Activated CD8-positive, alpha-beta T cell treated with anti-CD3 and anti-CD28 coated beads, Interleukin-2, amount 10 ng/mL, durations not matched to agents 7 days and 5 days (primary cell): ENCODE data around the gene TUBB3. TPM values are rescaled to one million over a fixed set of nuclear protein-coding genes. Genes with fewer than 3 reads are reported as not detected.
"Not testable (repeated sequence)": the region's sequence is repeated elsewhere in the genome, so short reads cannot be mapped to it uniquely, and the experiment has no call there.

Experiments used
- ATAC-seq: fragments of 150-1000 bp; cut with Tn5 transposase; one replicate; pipeline ENCODE4 v1.10.0; 2021; ENCODE audit warnings: moderate library complexity
- CTCF ChIA-PET: fragments of 350-600 bp; sonication (Branson Sonifier 250); formaldehyde crosslinking; loops from one replicate; lab custom pipeline; 2021; ENCODE audit warnings: antibody characterized with exemption; lab: Charles Lee
- POLR2A ChIA-PET: fragments of 350-600 bp; sonication (Branson Sonifier 250); formaldehyde crosslinking; loops from one replicate; lab custom pipeline; 2021; ENCODE audit warnings: antibody characterized with exemption; lab: Charles Lee
- DNase-seq: peaks from one replicate; pipeline ENCODE4 v3.0.0-alpha.2; 2020
- H3K27ac Mint-ChIP-seq: one replicate; pipeline ENCODE4 v1.8.0; 2021; ENCODE audit warnings: mild to moderate bottlenecking, mixed read lengths
- H3K27me3 Mint-ChIP-seq: one replicate; pipeline ENCODE4 v1.8.0; 2021; ENCODE audit warnings: low read depth, mixed read lengths
- H3K36me3 Mint-ChIP-seq: one replicate; pipeline ENCODE4 v1.8.0; 2021; ENCODE audit warnings: low read depth, mixed read lengths
- H3K4me1 Mint-ChIP-seq: one replicate; pipeline ENCODE4 v1.8.0; 2021; ENCODE audit warnings: low read depth, mixed read lengths
- H3K4me3 Mint-ChIP-seq: one replicate; pipeline ENCODE4 v1.8.0; 2021; ENCODE audit warnings: mild to moderate bottlenecking, mixed read lengths
- H3K9me3 Mint-ChIP-seq: one replicate; pipeline ENCODE4 v1.8.0; 2022; ENCODE audit warnings: mixed read lengths; ENCODE audit not compliant: insufficient read depth
- total RNA-seq, 2 experiments: library from RNA; stranded (reverse); gene quantifications; one replicate each; pipeline ENCODE4 v1.2.3, GENCODE V29; 2021

TUBB3 gene
- total RNA-seq, 2 experiments from 2014 or later: 1.1 to 1.3 TPM

- H3K27ac Mint-ChIP-seq: no peak overlapping the region
- POLR2A ChIA-PET: interaction anchor here (0.5 to 1.8 kb wide), 4 partner anchors 36 to 52 kb away, joined by 3 to 5 read pairs (median 4); partner anchors contain the start of gene TCF25
- no peak overlapping the region for H3K4me3 Mint-ChIP-seq
- H3K4me1 Mint-ChIP-seq: peaks cover 54% of the 10 kb centered on the region
- H3K27me3 Mint-ChIP-seq: peaks cover 42% of the 10 kb centered on the region
- ATAC-seq (no peak), DNase-seq (no peak)
- CTCF ChIA-PET: interaction anchor here (1.1 to 1.9 kb wide), 2 partner anchors 11 kb away, joined by 4 to 9 read pairs; no protein-coding TSS in a partner anchor
- H3K9me3 Mint-ChIP-seq: no peaks in the 10 kb centered on the region
- H3K36me3 Mint-ChIP-seq: no peaks in the 10 kb centered on the region
Measured at GRCh38 chr16:89921131-89921701, 1.9 kb upstream of the TUBB3 start.

- H3K36me3 Mint-ChIP-seq: no peaks in the 10 kb centered on the region
- ATAC-seq: no peak
- ChIA-PET CTCF (interaction anchor here (1.9 kb wide), 1 partner anchor 12 kb away, joined by 9 read pairs; no protein-coding TSS in a partner anchor), POLR2A (interaction anchor here (0.5 to 1.8 kb wide), 4 partner anchors 37 to 51 kb away, joined by 3 to 5 read pairs (median 4); partner anchors contain the start of gene TCF25)
- H3K4me3 Mint-ChIP-seq: peak overlapping the region; percentile 57
- no peaks in the 10 kb centered on the region for H3K9me3 Mint-ChIP-seq
- H3K4me1 Mint-ChIP-seq: peaks cover 57% of the 10 kb centered on the region
- DNase-seq: peak; percentile 47
- H3K27me3 Mint-ChIP-seq: peaks cover 42% of the 10 kb centered on the region
- peak overlapping the region; percentile 4 for H3K27ac Mint-ChIP-seq
Measured at GRCh38 chr16:89921702-89922476, 1.3 kb upstream of the TUBB3 start.

GRCh38 chr16:89922477-89922883 lies 662 bp upstream of the TUBB3 start:
- Mint-ChIP-seq H3K36me3 (no peaks in the 10 kb centered on the region), H3K27ac (no peak overlapping the region), H3K4me3 (peak overlapping the region; percentile 57), H3K4me1 (peaks cover 51% of the 10 kb centered on the region), H3K9me3 (no peaks in the 10 kb centered on the region), H3K27me3 (peaks cover 42% of the 10 kb centered on the region)
- no peak for ATAC-seq
- peak; percentile 61 for DNase-seq
- ChIA-PET POLR2A (interaction anchor here (1.6 to 1.8 kb wide), 2 partner anchors 49 to 50 kb away, joined by 5 read pairs; partner anchors contain the start of gene TCF25), CTCF (interaction anchor here (1.9 kb wide), 1 partner anchor 12 kb away, joined by 9 read pairs; no protein-coding TSS in a partner anchor)

DNA sequence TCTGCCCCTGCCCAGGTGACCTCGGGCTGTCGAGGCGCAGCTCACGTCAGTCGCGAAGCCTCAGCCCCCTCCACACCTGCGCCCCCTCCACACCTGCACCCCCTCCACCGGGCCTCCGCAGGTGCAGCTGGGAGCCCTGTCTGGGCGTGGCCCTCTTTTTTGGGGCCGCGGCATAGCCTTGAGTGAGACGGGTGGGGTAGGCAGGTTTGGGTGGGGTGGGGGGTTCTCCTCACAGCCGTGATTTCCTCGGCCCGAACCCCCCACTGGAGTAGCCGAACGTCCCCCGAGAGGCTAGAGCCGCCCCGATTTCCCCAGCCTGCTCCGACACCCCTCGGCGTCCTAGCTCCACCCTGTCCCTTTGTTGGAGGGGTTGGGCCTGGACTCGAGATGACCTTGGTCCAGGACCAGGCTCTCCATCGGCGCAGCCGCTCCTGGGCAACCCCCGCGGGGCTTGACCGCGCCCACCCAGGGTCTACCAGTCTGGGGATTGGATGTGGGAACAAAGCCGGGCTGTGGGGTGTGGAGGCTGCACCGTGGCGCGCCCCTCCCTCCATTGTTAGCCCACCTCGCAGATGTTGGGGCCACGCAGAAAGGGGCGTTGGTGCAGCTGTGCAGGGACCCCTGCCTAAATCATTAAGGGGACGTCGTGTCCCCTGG lies 626 bp downstream of the TUBB3 start:
- H3K27ac Mint-ChIP-seq: no peak overlapping the region
- peaks cover 41% of the 10 kb centered on the region for H3K4me1 Mint-ChIP-seq
- CTCF ChIA-PET: no interaction called here
- peaks cover 39% of the 10 kb centered on the region for H3K27me3 Mint-ChIP-seq
- H3K4me3 Mint-ChIP-seq: no peak overlapping the region
- no peaks in the 10 kb centered on the region for H3K36me3 Mint-ChIP-seq
- H3K9me3 Mint-ChIP-seq: no peaks in the 10 kb centered on the region
- ATAC-seq (no peak), DNase-seq (no peak)
- POLR2A ChIA-PET: interaction anchor here (0.8 kb wide), 1 partner anchor 50 kb away, joined by 3 read pairs; the partner anchor contains the start of gene TCF25

- Mint-ChIP-seq H3K27me3 (peaks cover 34% of the 10 kb centered on the region), H3K36me3 (no peaks in the 10 kb centered on the region), H3K4me1 (peaks cover 38% of the 10 kb centered on the region), H3K4me3 (peak overlapping the region; percentile 18), H3K9me3 (no peaks in the 10 kb centered on the region), H3K27ac (no peak overlapping the region)
- DNase-seq (peak; percentile 64), ATAC-seq (no peak)
- CTCF ChIA-PET: no interaction called here
- POLR2A ChIA-PET: interaction anchor here (1.1 kb wide), 1 partner anchor 48 kb away, joined by 3 read pairs; no protein-coding TSS in a partner anchor
Measured at GRCh38 chr16:89924297-89924924, 1.3 kb downstream of the TUBB3 start.

- POLR2A ChIA-PET: interaction anchor here (1.1 kb wide), 1 partner anchor 48 kb away, joined by 3 read pairs; no protein-coding TSS in a partner anchor
- no peak for ATAC-seq
- no peak overlapping the region for H3K4me3 Mint-ChIP-seq
Measured at GRCh38 chr16:89924925-89925307, 1.8 kb downstream of the TUBB3 start.

DNA sequence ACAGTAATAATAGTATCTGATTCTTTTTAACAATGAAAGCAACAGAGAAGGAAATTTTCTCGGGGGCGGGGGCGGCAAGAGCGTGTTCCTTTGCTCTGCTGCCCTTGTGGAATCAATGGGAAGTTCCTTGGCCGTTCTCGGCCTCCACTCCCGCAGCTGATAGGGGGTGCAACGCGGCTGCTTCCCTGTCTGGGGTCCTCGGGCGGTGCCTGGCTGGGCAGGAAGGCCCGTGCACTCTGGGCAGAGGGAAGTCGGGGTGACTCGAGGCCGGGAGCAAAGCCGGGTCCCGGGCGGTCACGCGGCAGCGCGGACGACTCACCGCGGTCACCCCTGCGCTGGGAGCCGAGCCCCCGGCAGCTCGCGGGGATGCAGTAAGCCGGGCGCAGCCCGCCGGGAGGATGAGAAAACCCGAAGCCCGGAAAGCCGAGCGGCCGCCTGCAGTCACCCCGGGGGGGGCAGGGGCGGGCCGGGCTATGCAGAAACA lies 2.5 kb downstream of the TUBB3 start:
- no peak overlapping the region for H3K27ac Mint-ChIP-seq
- H3K36me3 Mint-ChIP-seq: no peaks in the 10 kb centered on the region
- CTCF ChIA-PET: no interaction called here
- DNase-seq (no peak), ATAC-seq (no peak)
- H3K4me1 Mint-ChIP-seq: peaks cover 30% of the 10 kb centered on the region
- peak overlapping the region; percentile 28 for H3K4me3 Mint-ChIP-seq
- POLR2A ChIA-PET: interaction anchor here (1.1 kb wide), 1 partner anchor 47 kb away, joined by 3 read pairs; no protein-coding TSS in a partner anchor
- H3K9me3 Mint-ChIP-seq: no peaks in the 10 kb centered on the region
- peaks cover 23% of the 10 kb centered on the region for H3K27me3 Mint-ChIP-seq

More at GRCh38 chr16:89924925-89925307, 1.8 kb downstream of the TUBB3 start:
- no peak for DNase-seq
- H3K36me3 Mint-ChIP-seq: no peaks in the 10 kb centered on the region
- CTCF ChIA-PET: no interaction called here
- H3K9me3 Mint-ChIP-seq: no peaks in the 10 kb centered on the region
- peaks cover 37% of the 10 kb centered on the region for H3K4me1 Mint-ChIP-seq
- no peak overlapping the region for H3K27ac Mint-ChIP-seq
- peaks cover 28% of the 10 kb centered on the region for H3K27me3 Mint-ChIP-seq

DNA sequence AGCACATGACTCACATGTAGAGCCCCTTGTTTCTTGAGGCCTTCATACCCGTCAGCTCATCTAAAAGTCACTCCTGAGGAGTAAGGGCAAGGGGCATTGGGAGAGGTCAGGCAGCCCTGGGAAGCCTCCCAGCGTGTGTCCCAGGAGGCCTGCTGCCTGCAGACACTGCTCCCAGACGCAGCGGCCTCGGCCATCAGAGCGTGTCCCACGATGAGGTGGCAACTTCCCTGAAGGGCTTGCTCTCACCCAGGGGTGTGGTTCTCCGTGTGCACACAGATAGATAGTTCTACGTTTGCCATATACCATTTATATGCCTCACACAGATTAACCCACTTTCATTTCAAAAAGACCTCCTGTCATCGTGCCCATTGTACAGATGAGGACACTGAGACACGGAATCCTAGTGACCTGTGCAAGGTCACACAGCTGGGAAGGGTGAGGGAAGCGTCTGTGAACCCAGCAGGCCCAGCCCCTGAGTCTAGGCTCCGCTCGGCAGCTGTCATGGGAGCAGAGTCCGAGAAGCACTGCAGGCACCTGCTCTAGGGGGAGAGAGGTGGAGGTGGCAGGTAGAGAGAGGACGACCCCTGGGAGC lies 8.3 kb downstream of the TUBB3 start:
- ChIA-PET POLR2A (no interaction called here), CTCF (no interaction called here)
- peaks cover 3% of the 10 kb centered on the region for H3K4me1 Mint-ChIP-seq
- H3K27ac Mint-ChIP-seq: no peak overlapping the region
- H3K27me3 Mint-ChIP-seq: no peaks in the 10 kb centered on the region
- no peak for DNase-seq
- no peak overlapping the region for H3K4me3 Mint-ChIP-seq
- H3K36me3 Mint-ChIP-seq: no peaks in the 10 kb centered on the region
- peaks cover 3% of the 10 kb centered on the region for H3K9me3 Mint-ChIP-seq
- peak; percentile 30 for ATAC-seq

GRCh38 chr16:89931964-89932363 lies 8.8 kb downstream of the TUBB3 start:
- no peaks in the 10 kb centered on the region for H3K4me1 Mint-ChIP-seq
- no peaks in the 10 kb centered on the region for H3K27me3 Mint-ChIP-seq
- ChIA-PET POLR2A (no interaction called here), CTCF (no interaction called here)
- H3K9me3 Mint-ChIP-seq: peaks cover 3% of the 10 kb centered on the region
- ATAC-seq (no peak), DNase-seq (no peak)
- H3K36me3 Mint-ChIP-seq: no peaks in the 10 kb centered on the region
- H3K4me3 Mint-ChIP-seq: no peak overlapping the region
- no peak overlapping the region for H3K27ac Mint-ChIP-seq

GRCh38 chr16:89934019-89934418 lies 10.9 kb downstream of the TUBB3 start:
- ATAC-seq, H3K36me3 Mint-ChIP-seq, DNase-seq, H3K27me3 Mint-ChIP-seq, H3K4me1 Mint-ChIP-seq, H3K27ac Mint-ChIP-seq, H3K4me3 Mint-ChIP-seq, POLR2A ChIA-PET, CTCF ChIA-PET, H3K9me3 Mint-ChIP-seq: not testable (repeated sequence)
